Measurements from ENCODE around the gene VGLL3.

The VGLL3 gene

DNA sequence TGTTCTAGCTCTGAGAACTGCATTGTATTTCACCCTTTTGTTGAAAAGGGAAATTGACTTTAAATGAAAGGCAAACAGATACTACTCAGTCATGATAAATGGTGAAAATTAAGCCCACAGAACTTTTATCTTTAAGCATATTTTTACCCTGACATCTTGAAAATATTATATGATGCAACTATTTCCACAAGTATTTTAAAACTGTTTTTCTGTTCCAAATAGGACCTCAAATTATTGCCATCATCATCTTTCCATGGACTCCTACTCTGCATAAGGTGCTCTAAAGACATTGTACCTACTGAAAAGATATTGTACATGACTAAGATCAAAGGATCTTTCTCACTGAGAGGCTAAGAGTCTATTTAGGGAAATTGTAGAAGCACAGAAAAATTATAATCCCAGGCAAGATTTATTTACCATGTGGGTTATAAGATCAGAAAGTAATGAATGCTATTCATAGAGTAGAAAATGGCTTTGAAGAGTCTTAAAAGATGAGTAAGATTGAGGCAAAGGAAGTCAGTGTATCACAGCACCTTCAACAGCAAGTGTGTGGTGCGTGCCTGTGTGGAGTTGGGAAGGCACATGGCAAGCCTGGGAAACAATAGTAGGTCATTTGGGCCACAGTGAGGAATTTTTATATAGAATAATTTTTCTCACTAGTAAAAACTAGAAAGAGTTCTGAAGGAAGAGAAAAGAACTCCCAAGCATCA, 68.8 kb downstream of the VGLL3 start:
- TF ChIP-seq, protein P1, sequence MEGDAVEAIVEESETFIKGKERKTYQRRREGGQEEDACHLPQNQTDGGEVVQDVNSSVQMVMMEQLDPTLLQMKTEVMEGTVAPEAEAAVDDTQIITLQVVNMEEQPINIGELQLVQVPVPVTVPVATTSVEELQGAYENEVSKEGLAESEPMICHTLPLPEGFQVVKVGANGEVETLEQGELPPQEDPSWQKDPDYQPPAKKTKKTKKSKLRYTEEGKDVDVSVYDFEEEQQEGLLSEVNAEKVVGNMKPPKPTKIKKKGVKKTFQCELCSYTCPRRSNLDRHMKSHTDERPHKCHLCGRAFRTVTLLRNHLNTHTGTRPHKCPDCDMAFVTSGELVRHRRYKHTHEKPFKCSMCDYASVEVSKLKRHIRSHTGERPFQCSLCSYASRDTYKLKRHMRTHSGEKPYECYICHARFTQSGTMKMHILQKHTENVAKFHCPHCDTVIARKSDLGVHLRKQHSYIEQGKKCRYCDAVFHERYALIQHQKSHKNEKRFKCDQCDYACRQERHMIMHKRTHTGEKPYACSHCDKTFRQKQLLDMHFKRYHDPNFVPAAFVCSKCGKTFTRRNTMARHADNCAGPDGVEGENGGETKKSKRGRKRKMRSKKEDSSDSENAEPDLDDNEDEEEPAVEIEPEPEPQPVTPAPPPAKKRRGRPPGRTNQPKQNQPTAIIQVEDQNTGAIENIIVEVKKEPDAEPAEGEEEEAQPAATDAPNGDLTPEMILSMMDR (IDR thresholded peaks at IDR 0.05; ENCODE audit: borderline replicate concordance, insufficient read depth, low read depth, low read length) = no peak
- H3K4me3 ChIP-seq (ENCODE audit: low read depth, low read length) = no peak overlapping the region

DNA sequence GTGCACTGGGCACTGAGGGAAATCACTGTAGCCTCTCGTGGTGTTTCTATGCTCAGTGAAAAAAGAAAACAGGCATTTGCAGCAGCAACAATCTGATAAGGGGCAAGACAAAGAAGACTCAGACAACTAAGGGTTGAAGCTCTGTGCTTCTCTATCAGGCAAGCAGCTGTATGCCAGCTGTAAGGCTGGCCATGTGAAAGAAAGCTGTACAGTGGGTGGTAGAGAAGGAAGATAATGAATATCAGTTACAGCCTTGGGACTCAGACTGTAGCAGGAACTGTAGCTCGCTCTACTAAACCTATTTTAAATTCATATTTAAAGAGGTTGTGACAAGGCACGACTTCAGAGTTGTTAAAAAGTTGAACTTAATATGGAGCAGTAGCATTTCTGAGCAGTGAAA, 76.3 kb downstream of the VGLL3 start:
- TF ChIP-seq, protein P1 (IDR thresholded peaks at IDR 0.05; ENCODE audit: borderline replicate concordance, insufficient read depth, low read depth, low read length) = no peak
- no peak overlapping the region for H3K4me3 ChIP-seq (ENCODE audit: low read depth, low read length)

DNA sequence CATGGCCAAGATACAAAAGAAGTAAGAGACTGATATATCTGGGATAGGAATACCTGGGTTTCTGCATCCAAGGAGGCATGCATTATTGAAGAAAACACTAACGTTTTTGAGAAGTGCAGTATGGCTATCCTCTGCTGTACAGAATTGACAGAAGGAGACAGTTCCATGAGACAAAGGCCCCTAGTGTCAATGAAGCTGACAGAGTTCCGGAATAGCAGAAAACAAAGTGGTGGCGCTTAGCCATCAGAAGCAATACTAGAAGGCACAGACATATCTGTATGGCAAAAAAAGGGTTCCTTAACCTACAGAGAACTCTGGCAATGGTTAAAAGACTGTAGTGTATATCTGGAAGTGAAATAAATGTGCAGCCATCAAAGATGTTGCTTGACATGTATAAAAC, 77.8 kb downstream of the VGLL3 start:
- H3K4me3 ChIP-seq (ENCODE audit: low read depth, low read length) = no peak overlapping the region
- TF ChIP-seq, protein P1 (IDR thresholded peaks at IDR 0.05; ENCODE audit: borderline replicate concordance, insufficient read depth, low read depth, low read length) = no peak

DNA sequence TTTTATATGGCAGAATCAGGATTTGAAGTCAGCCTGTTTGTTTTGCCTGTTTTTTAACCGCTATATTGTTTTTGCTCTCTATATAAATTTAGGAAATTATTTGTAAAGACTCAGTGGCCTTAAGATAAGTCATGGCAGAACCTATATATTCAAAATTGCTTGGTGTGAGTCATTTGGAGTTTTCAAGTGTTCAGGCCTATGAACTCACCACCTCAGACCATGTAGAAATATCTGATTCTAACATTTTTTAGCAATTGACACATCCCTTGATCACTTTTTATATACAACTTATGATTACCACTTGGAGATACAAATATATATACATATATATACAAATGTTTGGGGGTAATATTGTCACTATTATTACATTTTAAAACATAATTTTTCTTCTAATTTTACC, 95.7 kb downstream of the VGLL3 start:
- TF ChIP-seq, protein P1 (IDR thresholded peaks at IDR 0.05; ENCODE audit: borderline replicate concordance, insufficient read depth, low read depth, low read length) = no peak

DNA sequence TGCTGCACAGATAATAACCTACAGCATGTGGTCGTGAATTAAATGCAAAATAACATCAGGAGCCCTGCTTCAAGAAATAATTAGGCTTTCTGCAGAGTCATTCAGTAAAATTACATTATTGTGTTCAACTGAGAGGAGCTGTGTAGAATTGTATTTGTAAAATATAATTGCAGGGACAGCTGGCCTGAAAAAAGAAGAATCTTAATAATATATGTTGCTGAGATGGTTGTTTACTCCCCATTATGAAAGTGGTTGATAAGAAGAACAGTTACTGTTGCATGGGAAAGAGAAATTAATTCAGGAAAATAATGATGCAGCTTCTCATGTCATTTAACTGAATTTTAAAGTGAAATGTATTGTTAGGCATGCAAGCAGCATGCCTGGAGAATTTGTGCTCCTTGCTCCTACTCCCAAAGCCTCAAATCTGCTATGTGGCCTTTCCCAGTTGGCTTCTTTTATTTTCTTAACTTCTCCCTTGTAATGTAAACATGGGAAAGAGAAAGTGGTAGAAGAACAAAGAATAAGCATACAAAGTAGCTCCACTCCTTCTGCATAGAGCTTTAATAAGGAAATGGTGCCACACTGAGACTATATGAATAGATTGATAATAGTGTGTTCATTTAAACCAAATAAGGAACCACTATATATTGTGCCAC, 100.1 kb downstream of the VGLL3 start:
- TF ChIP-seq, protein P1 (IDR thresholded peaks at IDR 0.05; ENCODE audit: borderline replicate concordance, insufficient read depth, low read depth, low read length) = no peak

More for the DNA sequence above, 95.7 kb downstream of the VGLL3 start:
- H3K4me3 ChIP-seq (ENCODE audit: low read depth, low read length) = no peak overlapping the region

More for the DNA sequence above, 100.1 kb downstream of the VGLL3 start:
- no peak overlapping the region for H3K4me3 ChIP-seq (ENCODE audit: low read depth, low read length)

All from GM12875 (cell line).